Measurements from ENCODE around the gene ACTG2. TPM values are rescaled to one million over a fixed set of nuclear protein-coding genes. Genes with fewer than 3 reads are reported as not detected.

The ACTG2 gene
- total and polyA plus RNA-seq, 8 donors, result 143 to 2,977 (median 957) TPM

DNA sequence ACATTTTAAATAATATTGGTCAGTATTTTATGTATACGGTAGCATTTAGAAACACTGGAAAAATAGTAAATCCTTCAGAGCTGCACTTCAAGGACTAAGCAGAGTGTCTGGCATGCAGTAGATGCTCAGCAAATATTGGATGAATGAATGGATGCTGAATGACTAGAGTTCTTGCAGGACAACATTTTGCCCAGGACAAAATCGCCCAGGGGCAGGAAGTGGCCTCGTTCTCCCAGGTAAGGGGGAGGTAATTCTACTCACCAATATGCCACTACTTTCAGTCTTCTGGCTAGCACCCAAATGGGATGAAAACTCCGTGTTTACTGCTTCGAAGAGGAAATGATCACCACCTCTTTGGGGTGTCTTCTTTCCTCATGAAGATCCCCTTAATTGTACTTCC, 29.9 kb downstream of the ACTG2 start:
- DNase-seq, result no peak
- H3K27ac ChIP-seq, result no peak overlapping the region
- H3K9me3 ChIP-seq, result no peaks in the 10 kb centered on the region
- H3K36me3 ChIP-seq, result peaks cover 0 to 23% (median 5%) of the 10 kb centered on the region in 4 donors
- peaks cover 3 to 19% (median 10%) of the 10 kb centered on the region in 4 donors for H3K4me1 ChIP-seq
- intact Hi-C loops (cut with DNase I; ENCODE audit: low total_unique reads), result loop anchor here (10.0 kb wide), 1 partner anchor 88 kb away; no protein-coding TSS in a partner anchor
- no peaks in the 10 kb centered on the region for H3K27me3 ChIP-seq
- H3K4me3 ChIP-seq, result no peak overlapping the region
- TF ChIP-seq CTCF (IDR thresholded peaks at IDR 0.05) (no peak), POLR2A (IDR thresholded peaks at IDR 0.05) (no peak), EP300 (IDR thresholded peaks at IDR 0.05) (no peak), POLR2AphosphoS5 (IDR thresholded peaks at IDR 0.05) (no peak)
- WGBS, 5 donors, result 50 to 61% (median 54%) methylated on average over 5 of the region's 5 CpGs

GRCh38 chr2:73925033-73925704, 32.4 kb downstream of the ACTG2 start:
- intact Hi-C loops (cut with DNase I; ENCODE audit: low total_unique reads), result loop anchor here (10.0 kb wide), 1 partner anchor 90 kb away; no protein-coding TSS in a partner anchor
- H3K9me3 ChIP-seq, result no peaks in the 10 kb centered on the region
- 70 to 86% (median 79%) methylated on average over 7 of the region's 7 CpGs for WGBS, 5 donors
- H3K36me3 ChIP-seq, result no peaks in the 10 kb centered on the region
- no peak overlapping the region for H3K4me3 ChIP-seq
- DNase-seq, result no peak
- TF ChIP-seq POLR2A (IDR thresholded peaks at IDR 0.05) (no peak), EP300 (IDR thresholded peaks at IDR 0.05) (no peak), CTCF (IDR thresholded peaks at IDR 0.05) (no peak), POLR2AphosphoS5 (IDR thresholded peaks at IDR 0.05) (no peak)
- peaks cover 24 to 44% (median 31%) of the 10 kb centered on the region in 4 donors for H3K4me1 ChIP-seq
- peak overlapping the region in 2 of 5 donors; percentile 95 to 96 for H3K27ac ChIP-seq
- no peaks in the 10 kb centered on the region for H3K27me3 ChIP-seq

GRCh38 chr2:73925853-73926492, 33.2 kb downstream of the ACTG2 start:
- Histone ChIP-seq H3K27ac (peak overlapping the region; percentile 37 to 98 (median 96)), H3K4me3 (peak overlapping the region; percentile 62 to 70 (median 67)), H3K4me1 (peaks cover 24 to 48% (median 33%) of the 10 kb centered on the region in 4 donors), H3K27me3 (no peaks in the 10 kb centered on the region), H3K36me3 (peaks cover 0 to 2% (median under 1%) of the 10 kb centered on the region in 4 donors), H3K9me3 (no peaks in the 10 kb centered on the region)
- TF ChIP-seq POLR2AphosphoS5 (IDR thresholded peaks at IDR 0.05) (no peak), EP300 (IDR thresholded peaks at IDR 0.05) (no peak), POLR2A (IDR thresholded peaks at IDR 0.05) (no peak), CTCF (IDR thresholded peaks at IDR 0.05) (no peak)
- DNase-seq, result peak; percentile 47 to 90
- 34 to 59% (median 39%) methylated on average over 13 of the region's 13 CpGs for WGBS, 5 donors
- intact Hi-C loops (cut with DNase I; ENCODE audit: low total_unique reads), result loop anchor here (10.0 kb wide), 1 partner anchor 91 kb away; no protein-coding TSS in a partner anchor

DNA sequence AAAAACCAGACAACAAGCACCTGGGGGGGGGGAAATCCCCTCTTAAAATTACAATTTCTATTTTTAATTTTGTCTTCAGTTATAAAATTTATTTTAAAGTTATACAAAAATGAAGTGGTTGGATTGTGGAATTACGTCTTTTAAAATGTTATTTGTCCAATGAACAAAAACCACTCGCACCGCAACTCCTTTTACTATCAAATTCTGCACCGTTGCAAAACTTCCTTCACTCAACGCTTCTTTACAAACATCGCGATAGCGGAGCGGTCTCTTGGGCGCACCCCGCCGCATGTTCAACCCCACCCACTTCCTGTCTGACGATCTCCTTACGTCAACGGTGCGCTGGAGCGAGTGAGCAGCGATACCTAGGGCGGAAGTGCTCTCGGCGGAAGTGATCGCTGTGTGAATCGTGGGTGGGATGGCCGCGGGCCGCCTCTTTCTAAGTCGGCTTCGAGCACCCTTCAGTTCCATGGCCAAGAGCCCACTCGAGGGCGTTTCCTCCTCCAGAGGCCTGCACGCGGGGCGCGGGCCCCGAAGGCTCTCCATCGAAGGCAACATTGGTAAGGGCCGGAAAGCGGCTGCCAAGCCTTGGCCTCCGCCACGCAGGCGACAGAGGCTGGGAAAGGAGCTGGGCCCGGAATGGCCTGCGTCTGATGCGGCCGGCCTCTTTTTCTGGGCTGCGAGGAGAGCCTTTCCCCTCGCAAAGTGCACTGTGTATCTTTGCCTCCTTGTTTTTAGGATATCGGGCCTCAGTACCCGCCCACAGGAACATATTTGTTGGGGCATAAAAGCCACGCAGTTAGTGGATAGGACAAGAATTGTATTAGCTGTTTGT, 33.9 kb downstream of the ACTG2 start, which contains the start of gene DGUOK:
TSS of gene DGUOK (plus strand) at position 388 of the 835 bp plus-strand sequence. CDS start at position 419, 31 bp downstream.
- peak within 1 kb of the TSS; percentile 62 to 70 (median 67) for H3K4me3 ChIP-seq
- 0% methylated on average over 29 to 50 of the region's 50 CpGs for WGBS, 5 donors
- peaks cover 24 to 51% (median 37%) of the 10 kb centered on the region in 4 donors for H3K4me1 ChIP-seq
- H3K36me3 ChIP-seq, result peaks cover 0 to 8% (median 3%) of the 10 kb centered on the region in 4 donors
- intact Hi-C loops (cut with DNase I; ENCODE audit: low total_unique reads), result loop anchor here (10.0 kb wide), 1 partner anchor 92 kb away; no protein-coding TSS in a partner anchor
- TF ChIP-seq POLR2A (IDR thresholded peaks at IDR 0.05) (peak in 2 of 4 donors; percentile 91 to 95), EP300 (IDR thresholded peaks at IDR 0.05) (peak; percentile 43), CTCF (IDR thresholded peaks at IDR 0.05) (no peak), POLR2AphosphoS5 (IDR thresholded peaks at IDR 0.05) (peak; percentile 98 to 99 (median 99))
- H3K9me3 ChIP-seq, result no peaks in the 10 kb centered on the region
- H3K27ac ChIP-seq, result peak within 1 kb of the TSS; percentile 94 to 98 (median 96)
- peak; percentile 98 to 100 for DNase-seq
- H3K27me3 ChIP-seq, result no peaks in the 10 kb centered on the region
